Measurements from ENCODE around the gene RASSF1.

GRCh38 chr3:50298836-50299637 is 41.6 kb downstream of the RASSF1 start, which contains the start of the genes HYAL3 and NAA80:
- TF ChIP-seq, protein P1, sequence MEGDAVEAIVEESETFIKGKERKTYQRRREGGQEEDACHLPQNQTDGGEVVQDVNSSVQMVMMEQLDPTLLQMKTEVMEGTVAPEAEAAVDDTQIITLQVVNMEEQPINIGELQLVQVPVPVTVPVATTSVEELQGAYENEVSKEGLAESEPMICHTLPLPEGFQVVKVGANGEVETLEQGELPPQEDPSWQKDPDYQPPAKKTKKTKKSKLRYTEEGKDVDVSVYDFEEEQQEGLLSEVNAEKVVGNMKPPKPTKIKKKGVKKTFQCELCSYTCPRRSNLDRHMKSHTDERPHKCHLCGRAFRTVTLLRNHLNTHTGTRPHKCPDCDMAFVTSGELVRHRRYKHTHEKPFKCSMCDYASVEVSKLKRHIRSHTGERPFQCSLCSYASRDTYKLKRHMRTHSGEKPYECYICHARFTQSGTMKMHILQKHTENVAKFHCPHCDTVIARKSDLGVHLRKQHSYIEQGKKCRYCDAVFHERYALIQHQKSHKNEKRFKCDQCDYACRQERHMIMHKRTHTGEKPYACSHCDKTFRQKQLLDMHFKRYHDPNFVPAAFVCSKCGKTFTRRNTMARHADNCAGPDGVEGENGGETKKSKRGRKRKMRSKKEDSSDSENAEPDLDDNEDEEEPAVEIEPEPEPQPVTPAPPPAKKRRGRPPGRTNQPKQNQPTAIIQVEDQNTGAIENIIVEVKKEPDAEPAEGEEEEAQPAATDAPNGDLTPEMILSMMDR (conservative IDR thresholded peaks at IDR 0.05): no peak
- TF ChIP-seq EZH2 (IDR thresholded peaks at IDR 0.05; ENCODE audit: low read depth): no peak

Data from PC-9 (cell line).